IPS-18a (cell line): ENCODE data around the gene CHSY1.
A peak's percentile ranks its signal among the peaks of the same experiment; 100 is the strongest.

Source experiments
- H3K27ac ChIP-seq: one replicate; pipeline ENCODE4 v1.5.1; 2013; ENCODE audit warnings: low read length
- H3K27me3 ChIP-seq: one replicate; pipeline ENCODE4 v1.6.1; 2013; ENCODE audit warnings: mild to moderate bottlenecking, low read length; ENCODE audit not compliant: control insufficient read depth, insufficient read depth
- H3K36me3 ChIP-seq: one replicate; pipeline ENCODE4 v1.6.1; 2013; ENCODE audit warnings: low read depth, low read length; ENCODE audit not compliant: control insufficient read depth
- H3K4me1 ChIP-seq: one replicate; pipeline ENCODE4 v1.6.1; 2013; ENCODE audit warnings: low read depth, low read length; ENCODE audit not compliant: control insufficient read depth
- H3K4me3 ChIP-seq: one replicate; pipeline ENCODE4 v1.5.1; 2013; ENCODE audit warnings: low read length
- H3K9ac ChIP-seq: one replicate; pipeline ENCODE4 v1.6.1; 2013; ENCODE audit warnings: mild to moderate bottlenecking, low read length, moderate library complexity
- H3K9me3 ChIP-seq: one replicate; pipeline ENCODE4 v1.6.1; 2013; ENCODE audit warnings: low read depth, low read length; ENCODE audit not compliant: control insufficient read depth

Gene CHSY1

DNA sequence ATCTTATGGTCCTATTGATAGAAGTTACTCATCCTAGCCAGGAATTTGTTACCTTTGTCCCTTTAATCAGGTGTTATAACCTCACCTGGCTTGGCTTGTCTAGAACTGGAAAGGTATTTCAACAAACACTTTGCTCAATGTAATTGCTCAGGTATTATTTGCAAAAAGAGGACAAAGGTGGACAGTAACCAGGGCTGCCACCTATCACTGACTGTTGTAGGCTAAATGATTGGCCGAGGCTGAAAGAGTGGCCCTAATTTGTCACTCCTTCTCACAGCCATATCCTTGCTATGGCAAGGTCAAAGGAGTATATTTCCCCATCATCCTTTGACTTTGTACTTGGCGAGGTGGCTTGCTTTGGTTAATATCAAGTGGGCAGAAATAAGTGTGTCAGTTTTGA is 28.2 kb upstream of the CHSY1 start:
- Histone ChIP-seq H3K9ac (no peak overlapping the region), H3K36me3 (peaks cover 49% of the 10 kb centered on the region), H3K9me3 (no peaks in the 10 kb centered on the region), H3K27me3 (peaks cover 3% of the 10 kb centered on the region), H3K4me1 (peaks cover 5% of the 10 kb centered on the region), H3K4me3 (no peak overlapping the region), H3K27ac (no peak overlapping the region)

DNA sequence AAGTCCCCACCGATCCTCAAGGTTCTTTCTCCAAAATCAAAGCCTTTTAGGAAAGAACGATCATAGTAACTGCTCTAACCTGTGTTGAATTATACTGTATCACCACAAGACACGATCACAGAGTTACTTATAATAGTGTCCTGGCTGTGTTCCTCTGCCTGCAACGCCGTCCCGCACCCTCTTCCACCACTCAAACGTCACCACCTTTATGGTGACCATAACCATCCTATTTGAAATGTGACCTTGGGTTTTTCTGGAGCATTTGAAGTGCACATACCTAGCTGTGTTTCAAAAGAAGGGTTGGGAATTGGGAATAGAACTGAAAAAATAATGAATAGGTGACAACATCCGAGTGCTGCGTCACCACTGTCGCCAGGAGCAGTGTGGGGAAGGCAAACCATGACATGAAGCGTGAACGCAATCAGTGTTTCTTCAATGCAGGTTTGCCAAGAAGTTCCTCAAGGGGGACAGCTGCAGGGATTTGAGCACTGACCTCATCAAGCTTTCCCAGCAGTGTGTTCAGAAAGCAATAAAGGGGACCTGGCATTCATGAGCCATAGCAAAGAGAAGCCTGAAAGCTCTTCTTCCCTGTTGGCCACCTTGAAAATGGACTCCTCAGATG is 26.2 kb upstream of the CHSY1 start:
- peaks cover 5% of the 10 kb centered on the region for H3K4me1 ChIP-seq
- H3K27ac ChIP-seq, result no peak overlapping the region
- H3K9me3 ChIP-seq, result no peaks in the 10 kb centered on the region
- H3K4me3 ChIP-seq, result peak overlapping the region; percentile 69
- peaks cover 3% of the 10 kb centered on the region for H3K27me3 ChIP-seq
- peak overlapping the region; percentile 11 for H3K9ac ChIP-seq
- peaks cover 52% of the 10 kb centered on the region for H3K36me3 ChIP-seq

DNA sequence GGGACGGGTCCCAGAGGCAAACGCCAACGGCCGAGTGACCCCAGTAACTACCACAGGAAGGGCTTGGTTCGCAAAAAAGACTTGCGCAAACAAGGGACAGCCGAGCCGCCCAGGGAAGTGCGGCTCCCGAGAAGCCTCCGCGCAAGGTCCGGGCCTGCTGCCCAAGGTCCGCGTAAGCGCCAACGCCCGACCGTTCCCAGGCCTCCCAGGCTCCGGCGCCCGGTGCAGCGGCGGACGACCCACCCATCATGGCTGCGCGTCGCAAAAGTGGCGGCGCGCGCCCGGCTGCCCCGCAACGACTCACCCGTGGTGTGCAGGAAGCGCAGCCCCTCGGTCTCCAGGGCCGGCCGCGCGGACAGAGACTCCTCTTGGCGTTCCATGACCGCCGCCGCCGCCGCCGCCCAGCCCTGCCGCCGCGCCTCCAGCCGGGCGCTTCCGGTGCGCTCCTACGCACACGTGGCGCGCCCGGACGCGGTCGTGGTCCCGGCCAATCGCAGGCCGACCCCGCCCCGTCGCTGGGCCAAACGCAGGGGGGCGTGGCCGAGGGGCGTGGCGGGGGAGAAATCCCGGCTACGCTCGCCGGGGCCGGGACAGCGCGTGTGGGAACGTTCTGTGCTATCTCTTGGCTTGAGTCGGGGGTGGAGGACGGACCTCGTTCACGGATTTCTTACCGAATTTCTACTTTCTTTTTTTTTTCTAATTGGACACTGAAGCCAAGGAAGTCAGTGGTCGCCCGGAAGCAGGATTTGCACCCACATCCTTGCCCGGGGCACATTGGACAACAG is 25.4 kb upstream of the CHSY1 start, which contains the start of gene SELENOS:
TSS of gene SELENOS (minus strand) at position 448 of the 785 bp plus-strand sequence. CDS start at position 380, 68 bp downstream.
- peaks cover 3% of the 10 kb centered on the region for H3K27me3 ChIP-seq
- peak within 1 kb of the TSS; percentile 80 for H3K9ac ChIP-seq
- H3K36me3 ChIP-seq, result peaks cover 52% of the 10 kb centered on the region
- H3K9me3 ChIP-seq, result no peaks in the 10 kb centered on the region
- H3K4me3 ChIP-seq, result peak within 1 kb of the TSS; percentile 99
- peaks cover 5% of the 10 kb centered on the region for H3K4me1 ChIP-seq
- H3K27ac ChIP-seq, result peak within 1 kb of the TSS; percentile 28

DNA sequence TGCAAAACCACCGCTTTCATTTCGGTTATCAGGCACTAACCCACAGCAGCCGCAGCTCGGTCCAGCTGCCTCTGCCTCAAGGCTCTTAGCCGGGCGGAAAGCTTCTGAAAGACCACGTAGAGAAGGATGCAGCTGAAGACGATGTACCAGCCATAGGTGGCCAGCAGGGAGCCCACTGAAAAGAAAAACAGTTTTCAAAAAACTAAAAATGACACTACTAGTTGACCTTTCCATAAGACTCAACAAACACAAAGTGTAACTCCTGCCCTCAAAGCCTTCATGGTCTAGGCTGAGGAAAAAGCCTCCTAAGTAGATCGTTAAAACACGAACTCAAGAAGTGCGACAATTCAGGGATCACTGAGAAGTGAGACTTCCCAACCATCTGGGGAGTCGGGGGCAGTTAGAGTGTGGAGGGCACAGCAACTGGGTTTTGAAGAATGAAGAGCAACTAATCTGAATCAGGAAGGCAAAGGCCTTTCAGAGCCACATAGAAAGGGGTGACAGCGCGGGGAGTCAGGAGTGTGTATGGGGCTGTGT is 24.7 kb upstream of the CHSY1 start:
- peak overlapping the region; percentile 28 for H3K27ac ChIP-seq
- peaks cover 5% of the 10 kb centered on the region for H3K4me1 ChIP-seq
- H3K27me3 ChIP-seq, result peaks cover 3% of the 10 kb centered on the region
- H3K9ac ChIP-seq, result peak overlapping the region; percentile 80
- peak overlapping the region; percentile 99 for H3K4me3 ChIP-seq
- H3K36me3 ChIP-seq, result peaks cover 52% of the 10 kb centered on the region
- no peaks in the 10 kb centered on the region for H3K9me3 ChIP-seq

DNA sequence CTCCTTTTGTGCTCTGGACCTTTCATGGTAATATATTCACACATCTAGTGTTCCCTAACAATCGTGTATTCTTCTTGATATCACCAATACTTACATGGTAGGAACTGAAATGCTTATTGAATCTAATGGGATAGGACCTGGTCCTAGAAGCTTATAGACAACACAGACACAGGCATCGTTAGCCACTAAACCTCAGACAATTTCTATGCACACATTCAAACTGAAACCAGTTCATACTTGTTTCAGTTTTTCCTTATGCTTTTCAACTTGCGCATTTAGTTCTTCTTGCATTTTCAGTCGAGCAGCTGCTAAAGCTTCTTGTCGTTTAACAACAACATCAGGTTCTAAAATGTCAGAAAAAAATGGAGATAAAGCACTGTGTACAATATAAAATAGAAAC is 23.2 kb upstream of the CHSY1 start:
- H3K27me3 ChIP-seq, result peaks cover 3% of the 10 kb centered on the region
- H3K9me3 ChIP-seq, result no peaks in the 10 kb centered on the region
- H3K36me3 ChIP-seq, result peaks cover 54% of the 10 kb centered on the region
- no peak overlapping the region for H3K27ac ChIP-seq
- H3K9ac ChIP-seq, result no peak overlapping the region
- peaks cover 5% of the 10 kb centered on the region for H3K4me1 ChIP-seq
- H3K4me3 ChIP-seq, result no peak overlapping the region

DNA sequence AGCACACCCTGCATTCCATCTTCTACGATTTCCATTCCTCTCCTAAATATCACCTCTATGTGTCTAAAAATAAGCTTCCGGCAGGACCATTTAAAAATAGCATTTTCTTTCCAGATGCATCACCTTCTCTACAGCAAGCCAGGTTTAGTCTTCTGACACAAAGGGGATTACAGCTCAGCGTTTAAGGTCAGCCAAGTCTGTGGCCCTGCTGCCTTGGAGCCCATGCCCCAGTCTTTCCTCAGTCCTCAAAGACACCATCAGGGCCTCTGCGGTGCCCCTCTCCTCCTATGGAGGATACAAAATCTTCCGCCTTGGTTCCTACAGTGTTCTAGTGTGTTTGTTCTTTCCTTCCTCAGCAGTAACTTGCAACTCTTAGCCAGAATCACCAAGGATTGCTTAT is 21.7 kb upstream of the CHSY1 start:
- Histone ChIP-seq H3K9me3 (no peaks in the 10 kb centered on the region), H3K9ac (no peak overlapping the region), H3K27me3 (peaks cover 3% of the 10 kb centered on the region), H3K27ac (no peak overlapping the region), H3K4me3 (no peak overlapping the region), H3K36me3 (peaks cover 53% of the 10 kb centered on the region), H3K4me1 (peaks cover 5% of the 10 kb centered on the region)

DNA sequence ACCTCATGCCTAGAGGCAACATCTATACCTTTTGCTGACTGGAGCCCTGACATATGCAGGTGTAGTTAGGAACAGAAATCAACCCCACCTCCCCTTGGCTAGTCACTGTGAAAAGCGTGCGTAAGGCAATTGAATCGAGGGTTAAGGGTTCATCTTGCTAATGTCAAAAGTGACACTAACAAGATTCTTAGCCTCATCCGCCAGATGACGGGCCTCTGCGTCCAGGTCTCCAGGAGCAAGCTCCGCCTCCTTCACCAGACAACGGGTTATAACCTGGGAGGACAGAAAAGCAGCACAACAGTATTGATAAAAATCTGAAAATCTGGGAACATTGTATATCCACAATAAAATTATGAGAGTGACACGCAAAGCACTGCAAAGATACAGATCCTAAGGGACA is 20.7 kb upstream of the CHSY1 start:
- Histone ChIP-seq H3K27ac (no peak overlapping the region), H3K9ac (no peak overlapping the region), H3K27me3 (no peaks in the 10 kb centered on the region), H3K9me3 (no peaks in the 10 kb centered on the region), H3K4me1 (no peaks in the 10 kb centered on the region), H3K4me3 (no peak overlapping the region), H3K36me3 (peaks cover 53% of the 10 kb centered on the region)

DNA sequence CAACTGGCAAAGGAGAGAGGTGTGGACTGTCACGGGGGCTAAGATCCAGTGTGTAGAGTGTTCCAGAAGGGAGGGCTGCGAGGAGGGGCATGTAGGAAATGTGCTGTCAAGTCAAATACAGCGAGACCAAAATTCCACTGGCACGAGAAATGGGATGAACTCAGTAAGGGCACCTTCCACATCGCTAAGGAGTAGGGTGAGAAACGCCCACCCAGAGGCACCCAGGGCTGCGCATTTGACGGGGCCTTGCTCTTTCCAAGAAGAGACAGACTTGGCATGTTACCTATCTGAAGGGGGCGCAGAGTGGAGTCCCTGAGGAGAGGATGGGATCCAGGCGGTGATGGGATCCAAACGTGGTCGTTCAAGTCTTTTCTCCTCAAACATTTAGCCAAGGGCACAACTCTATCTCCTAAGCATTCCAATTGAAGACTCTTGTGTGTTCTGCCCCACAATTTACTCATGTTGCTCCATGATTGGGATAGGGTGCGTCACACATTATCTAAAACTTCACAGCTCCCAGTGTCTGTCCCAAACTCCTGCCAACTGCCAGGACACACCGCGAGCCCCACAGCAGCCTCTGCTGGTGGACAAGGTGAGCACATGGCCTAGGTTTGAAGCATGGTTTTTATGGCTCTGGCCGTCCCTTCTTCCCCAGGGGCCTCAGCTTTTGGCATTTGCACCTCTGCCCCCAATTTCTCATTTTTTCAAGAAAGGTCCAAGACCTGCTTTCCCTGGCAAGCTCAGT is 17.8 kb upstream of the CHSY1 start:
- Histone ChIP-seq H3K36me3 (peaks cover 44% of the 10 kb centered on the region), H3K4me3 (no peak overlapping the region), H3K27me3 (no peaks in the 10 kb centered on the region), H3K27ac (no peak overlapping the region), H3K9ac (no peak overlapping the region), H3K9me3 (no peaks in the 10 kb centered on the region), H3K4me1 (peaks cover 3% of the 10 kb centered on the region)

DNA sequence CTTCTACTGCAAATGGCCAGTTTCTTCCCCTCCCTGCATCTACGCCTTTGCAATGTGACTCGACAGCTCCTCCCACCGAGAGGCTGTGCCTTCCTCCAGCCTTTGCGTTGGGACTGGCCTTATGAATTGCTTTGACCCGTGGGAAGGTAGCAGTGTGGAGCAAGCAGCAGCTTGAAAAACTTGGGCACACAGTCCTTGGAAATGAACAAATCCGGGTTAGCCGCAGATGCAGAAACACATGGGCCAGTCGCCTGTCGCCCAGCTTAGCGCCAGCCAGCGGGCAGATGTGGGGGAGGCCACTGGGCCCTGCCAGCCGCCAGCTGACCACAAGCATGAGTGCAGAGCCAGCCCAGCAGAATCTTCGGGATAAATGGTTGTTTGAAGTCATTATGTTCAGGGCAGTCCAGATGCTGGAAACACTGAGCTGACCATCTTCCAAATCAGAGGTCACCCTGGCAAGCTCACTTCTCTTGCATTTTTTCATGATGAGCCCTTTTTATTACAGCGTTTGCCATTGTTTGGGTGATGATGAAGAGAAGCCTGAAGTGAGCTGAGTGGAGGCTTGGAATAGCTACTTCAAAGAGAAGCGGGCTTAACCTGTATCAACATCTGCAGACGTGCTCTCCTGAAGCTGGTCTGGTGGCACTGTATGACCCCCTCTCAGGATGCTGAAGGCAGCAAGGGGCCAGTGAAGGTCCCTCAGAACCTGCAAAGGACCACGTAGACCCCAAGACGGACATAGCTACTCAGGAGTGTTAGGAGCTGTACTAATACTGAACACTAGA is 15.7 kb upstream of the CHSY1 start:
- H3K36me3 ChIP-seq, result peaks cover 23% of the 10 kb centered on the region
- no peak overlapping the region for H3K9ac ChIP-seq
- no peak overlapping the region for H3K4me3 ChIP-seq
- H3K27me3 ChIP-seq, result no peaks in the 10 kb centered on the region
- peaks cover 3% of the 10 kb centered on the region for H3K4me1 ChIP-seq
- no peaks in the 10 kb centered on the region for H3K9me3 ChIP-seq
- H3K27ac ChIP-seq, result no peak overlapping the region

DNA sequence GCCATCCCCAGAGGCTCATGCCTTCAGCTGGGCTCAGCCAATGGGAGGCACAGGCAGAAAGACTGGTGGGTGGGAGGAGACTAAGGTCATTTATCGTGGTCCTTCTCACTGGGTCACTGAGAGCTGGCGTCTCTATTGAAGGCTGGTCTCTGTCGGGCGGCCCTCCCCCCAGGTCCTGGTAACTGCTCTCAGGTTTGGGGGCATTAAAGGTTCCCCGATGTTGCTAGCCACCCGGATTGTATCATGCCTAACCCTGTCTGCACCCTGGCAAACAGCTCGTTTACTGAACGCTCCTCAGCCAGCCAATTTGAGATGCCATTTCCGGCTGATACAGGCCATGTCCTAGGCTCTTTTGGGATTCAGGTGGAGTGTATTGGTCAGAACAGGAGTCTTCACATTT is 14.9 kb upstream of the CHSY1 start:
- Histone ChIP-seq H3K36me3 (peaks cover 16% of the 10 kb centered on the region), H3K9me3 (no peaks in the 10 kb centered on the region), H3K9ac (no peak overlapping the region), H3K27me3 (no peaks in the 10 kb centered on the region), H3K27ac (no peak overlapping the region), H3K4me3 (no peak overlapping the region), H3K4me1 (peaks cover 3% of the 10 kb centered on the region)

DNA sequence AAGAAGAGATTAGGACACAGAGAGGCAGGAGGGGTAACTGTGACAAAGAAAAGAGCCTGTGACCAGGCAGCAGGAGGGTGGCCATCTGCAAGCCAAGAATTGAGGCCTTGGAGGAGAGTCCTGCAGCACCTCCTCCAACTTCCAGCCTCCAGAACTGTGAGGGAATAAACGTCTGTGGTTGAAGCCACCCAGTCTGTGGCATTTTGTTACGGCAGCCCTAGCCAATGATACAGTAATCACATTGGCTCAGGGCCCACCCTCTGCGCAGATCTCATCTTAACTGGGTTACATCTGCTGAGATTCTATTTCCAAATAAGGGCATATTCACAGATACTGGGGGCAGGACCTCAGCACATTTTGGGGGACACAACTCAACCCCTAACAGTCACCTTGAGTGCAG is 14.2 kb upstream of the CHSY1 start:
- Histone ChIP-seq H3K9me3 (no peaks in the 10 kb centered on the region), H3K4me1 (peaks cover 3% of the 10 kb centered on the region), H3K9ac (no peak overlapping the region), H3K27me3 (no peaks in the 10 kb centered on the region), H3K4me3 (no peak overlapping the region), H3K36me3 (peaks cover 8% of the 10 kb centered on the region), H3K27ac (no peak overlapping the region)
